ENCODE results near the gene SLC7A1. TPM values are rescaled to one million over a fixed set of nuclear protein-coding genes. Genes with fewer than 3 reads are reported as not detected.
A peak's percentile ranks its signal among the peaks of the same experiment; 100 is the strongest.

Gene SLC7A1
- total and polyA plus RNA-seq, 2 of the 13 experiments (the other 11 are each of a cell fraction or from before 2014, with no cell fraction given) = 14.5 to 15.3 TPM

DNA sequence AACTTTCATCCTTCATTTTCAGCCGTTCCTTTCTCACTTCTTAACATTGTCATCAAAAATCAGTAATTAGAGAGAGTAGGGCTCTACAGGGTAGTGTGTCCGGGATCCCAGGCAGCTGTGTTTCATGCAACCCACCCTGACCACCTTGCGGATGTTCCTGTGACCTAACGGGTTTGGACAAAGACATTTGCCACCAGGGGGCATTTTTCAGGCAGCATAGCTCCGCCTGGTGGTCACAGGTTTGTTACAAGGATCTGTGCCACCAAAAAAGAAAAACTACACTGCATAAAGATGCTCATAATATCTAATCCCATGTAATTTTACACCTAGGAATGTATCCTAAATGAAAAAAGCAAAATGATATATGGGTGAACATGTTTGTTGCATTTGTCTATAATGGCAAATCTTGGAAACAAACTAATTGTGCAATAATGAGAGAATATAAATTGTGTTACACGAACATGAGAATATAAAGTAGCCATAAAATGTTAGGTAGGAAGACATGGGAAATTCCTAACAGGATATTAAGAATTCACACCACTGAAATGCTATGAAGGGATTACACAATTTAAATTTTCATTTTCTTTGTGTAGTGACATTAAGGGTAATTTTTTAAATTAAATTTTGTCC is 123.0 kb downstream of the SLC7A1 start:
- Histone ChIP-seq H3K79me2 (ENCODE audit: insufficient read depth, low read length) (no peaks in the 10 kb centered on the region), H3K9ac (ENCODE audit: insufficient read depth, low read depth, low read length) (no peak overlapping the region), H4K20me1 (ENCODE audit: insufficient read depth, low read length) (no peaks in the 10 kb centered on the region; the same call in 1 of the 2 replicates), H2AFZ (ENCODE audit: low read length) (no peak overlapping the region), H3K9me3 (ENCODE audit: low read length) (no peaks in the 10 kb centered on the region), H3K36me3 (replicated peaks in 1 of 2; ENCODE audit: control insufficient read depth in 1 of 2, insufficient read depth in 2 of 2, low read length in 2 of 2) (no peaks in the 10 kb centered on the region), H3K27ac (ENCODE audit: extremely low read length, insufficient read depth, low read length) (no peak overlapping the region), H3K4me3 (replicated peaks in 1 of 3; ENCODE audit: insufficient read depth in 1 of 3, low read depth in 2 of 3, low read length in 3 of 3) (no peak overlapping the region), H3K4me1 (ENCODE audit: insufficient read depth, low read length) (no peaks in the 10 kb centered on the region), H3K4me2 (ENCODE audit: low read depth, low read length) (no peak overlapping the region), H3K27me3 (ENCODE audit: control insufficient read depth in 1 of 2, insufficient read depth in 2 of 2, low read length in 2 of 2) (peaks cover 0 to 6% of the 10 kb centered on the region in 2 experiments; a peak in 2 of 5 replicates)
- FAIRE-seq (peak; percentile 87), DNase-seq (ENCODE audit: low spot score) (peak; percentile 59), ATAC-seq (peak; percentile 92)
- no TSS peak for BruUV-seq (replicated peaks)
- CTCF ChIA-PET (ENCODE audit: low intra/inter-chr PET ratio, low total read pairs) = interaction anchor here (1.2 to 3.9 kb wide), 4 partner anchors 17 to 242 kb away, joined by 4 to 50 read pairs (median 11); no protein-coding TSS in a partner anchor
- intact Hi-C loops (cut with micrococcal nuclease; ENCODE audit: unreplicated experiment) (loop anchor here (1.0 kb wide), 1 partner anchor 236 kb away; no protein-coding TSS in a partner anchor), in situ Hi-C loops (cut with HindIII; ENCODE audit: extremely low pct_ligation_motif_present, low pct_unique_long_range_greater_than_20kb) (no loop called here)
- 22% methylated on average over 6 of the region's 6 CpGs for WGBS (ENCODE audit: low lambda C conversion rate)
- POLR2A ChIA-PET = no interaction called here
- TF ChIP-seq DPF2 (CRISPR knock-in tag; IDR thresholded peaks at IDR 0.05; ENCODE audit: borderline replicate concordance, low read depth) (no peak), ARID2 (CRISPR knock-in tag; IDR thresholded peaks at IDR 0.05; ENCODE audit: borderline replicate concordance) (no peak), STAG1 (CRISPR knock-in tag; IDR thresholded peaks at IDR 0.05) (peak; percentile 65), CEBPB (IDR thresholded peaks at IDR 0.05; ENCODE audit: borderline replicate concordance, low read depth, low read length) (peak; percentile 36; the same call in 1 of the 2 replicates), AHDC1 (CRISPR knock-in tag; IDR thresholded peaks at IDR 0.05; ENCODE audit: borderline replicate concordance) (no peak), ZNF761 (CRISPR knock-in tag; conservative IDR thresholded peaks at IDR 0.05) (no peak), PLRG1 (conservative IDR thresholded peaks at IDR 0.05) (no peak), SMC3 (IDR thresholded peaks at IDR 0.05; ENCODE audit: low read length) (peak; percentile 85), KDM2A (CRISPR knock-in tag; IDR thresholded peaks at IDR 0.05; ENCODE audit: borderline replicate concordance, low read depth) (0 out of 2 replicates have a peak, but pooled peaks have one; percentile 21), NCOA1 (CRISPR knock-in tag; IDR thresholded peaks at IDR 0.05) (no peak), ZNF572 (CRISPR knock-in tag; IDR thresholded peaks at IDR 0.05) (no peak), HMGXB4 (CRISPR knock-in tag; IDR thresholded peaks at IDR 0.05; ENCODE audit: borderline replicate concordance in 1 of 2, low read depth in 1 of 2) (peak; percentile 24 to 43; a peak in 1 of 4 replicates), RCOR2 (CRISPR knock-in tag; IDR thresholded peaks at IDR 0.05) (no peak), ZC3H4 (CRISPR knock-in tag; IDR thresholded peaks at IDR 0.05; ENCODE audit: borderline replicate concordance) (no peak)
- TF ChIP-seq, protein P1, sequence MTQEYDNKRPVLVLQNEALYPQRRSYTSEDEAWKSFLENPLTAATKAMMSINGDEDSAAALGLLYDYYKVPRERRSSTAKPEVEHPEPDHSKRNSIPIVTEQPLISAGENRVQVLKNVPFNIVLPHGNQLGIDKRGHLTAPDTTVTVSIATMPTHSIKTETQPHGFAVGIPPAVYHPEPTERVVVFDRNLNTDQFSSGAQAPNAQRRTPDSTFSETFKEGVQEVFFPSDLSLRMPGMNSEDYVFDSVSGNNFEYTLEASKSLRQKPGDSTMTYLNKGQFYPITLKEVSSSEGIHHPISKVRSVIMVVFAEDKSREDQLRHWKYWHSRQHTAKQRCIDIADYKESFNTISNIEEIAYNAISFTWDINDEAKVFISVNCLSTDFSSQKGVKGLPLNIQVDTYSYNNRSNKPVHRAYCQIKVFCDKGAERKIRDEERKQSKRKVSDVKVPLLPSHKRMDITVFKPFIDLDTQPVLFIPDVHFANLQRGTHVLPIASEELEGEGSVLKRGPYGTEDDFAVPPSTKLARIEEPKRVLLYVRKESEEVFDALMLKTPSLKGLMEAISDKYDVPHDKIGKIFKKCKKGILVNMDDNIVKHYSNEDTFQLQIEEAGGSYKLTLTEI (CRISPR knock-in tag; conservative IDR thresholded peaks at IDR 0.05) = no peak
